Measurements from ENCODE around the gene FAM3A. TPM values are rescaled to one million over a fixed set of nuclear protein-coding genes. Genes with fewer than 3 reads are reported as not detected.
A peak's percentile ranks its signal among the peaks of the same experiment; 100 is the strongest.

Gene FAM3A
- total and polyA plus RNA-seq, 2 of the 8 experiments (the other 6 are each of a cell fraction or from before 2014, with no cell fraction given): 16.2 to 18.6 TPM

GRCh38 chrX:154478728-154479622, 37.1 kb downstream of the FAM3A start, which contains the start of gene LAGE3:
LAGE3 (minus strand) TSS chrX:154479281; CDS start chrX:154478915, 366 bp downstream.
- Histone ChIP-seq H3K27me3 (replicated peaks in 1 of 4; ENCODE audit: control insufficient read depth in 3 of 4, extremely low read depth in 1 of 4, insufficient read depth in 3 of 4, low read length in 3 of 4) (no peaks in the 10 kb centered on the region), H3K56ac (replicated peaks; ENCODE audit: insufficient read length, low read depth, low read length) (no peak within 1 kb of the TSS), H3K4ac (replicated peaks; ENCODE audit: insufficient read length, low read depth, low read length) (no peak within 1 kb of the TSS), H2BK5ac (ENCODE audit: low read depth, low read length) (no peak within 1 kb of the TSS; the same call in 1 of the 2 replicates), H3K79me2 (ENCODE audit: control insufficient read depth in 1 of 2, insufficient read depth in 2 of 2, low read length in 2 of 2) (no peaks in the 10 kb centered on the region), H4K91ac (replicated peaks; ENCODE audit: insufficient read length, low read length) (no peak within 1 kb of the TSS), H3K9me3 (ENCODE audit: insufficient read depth in 2 of 2, low read depth in 1 of 2, low read length in 1 of 2) (no peaks in the 10 kb centered on the region), H4K8ac (ENCODE audit: extremely low read depth, insufficient read depth, low read length) (peak within 1 kb of the TSS; percentile 82; the same call in 1 of the 2 replicates), H3K23me2 (ENCODE audit: low read depth, low read length) (0 out of 2 replicates have a peak, but pooled peaks cover 3% of the 10 kb centered on the region), H3K14ac (ENCODE audit: insufficient read length) (no peak within 1 kb of the TSS), H2BK20ac (ENCODE audit: low read length) (no peak within 1 kb of the TSS), H2BK15ac (ENCODE audit: low read length) (no peak within 1 kb of the TSS), H2AFZ (ENCODE audit: low read length) (peak within 1 kb of the TSS; percentile 89; the same call in 1 of the 2 replicates), H3K9ac (replicated peaks in 1 of 4; ENCODE audit: extremely low read depth in 1 of 4, low read depth in 3 of 4, low read length in 3 of 4) (peak within 1 kb of the TSS in 2 of 4 experiments; percentile 34 to 48; a peak in 3 of 7 replicates), H2BK120ac (replicated peaks; ENCODE audit: low read depth, low read length) (no peak within 1 kb of the TSS), H3K4me2 (ENCODE audit: insufficient read depth in 1 of 2, low read depth in 2 of 2, low read length in 2 of 2) (peak within 1 kb of the TSS; percentile 66 to 71), H2BK12ac (ENCODE audit: low read depth, low read length) (no peak within 1 kb of the TSS), H3K79me1 (ENCODE audit: low read depth, low read length) (no peaks in the 10 kb centered on the region), H3K18ac (ENCODE audit: extremely low read depth, low read length) (peak within 1 kb of the TSS; percentile 71), H3K23ac (ENCODE audit: insufficient read length) (no peak within 1 kb of the TSS), H2AK5ac (ENCODE audit: low read depth, low read length) (no peak within 1 kb of the TSS), H3K27ac (ENCODE audit: low read depth, low read length) (peak within 1 kb of the TSS; percentile 77; the same call in 1 of the 2 replicates), H3K36me3 (ENCODE audit: control insufficient read depth in 2 of 4, insufficient read depth in 4 of 4, low read length in 3 of 4) (no peaks in the 10 kb centered on the region; a peak in 1 of 8 replicates), H4K20me1 (replicated peaks in 1 of 2; ENCODE audit: control insufficient read depth in 1 of 2, insufficient read depth in 2 of 2, low read length in 2 of 2) (no peaks in the 10 kb centered on the region), H4K5ac (ENCODE audit: insufficient read length, low read depth, low read length) (peak within 1 kb of the TSS; percentile 89), H3K4me1 (replicated peaks in 1 of 4; ENCODE audit: control insufficient read depth in 3 of 4, insufficient read depth in 4 of 4, low read length in 3 of 4) (peaks cover 0 to 6% (median 0%) of the 10 kb centered on the region in 4 experiments; a peak in 1 of 7 replicates), H3K4me3 (ENCODE audit: extremely low read depth in 1 of 4, insufficient read depth in 2 of 4, low read depth in 3 of 4, low read length in 4 of 4) (peak within 1 kb of the TSS; percentile 45 to 66 (median 55))
- POLR2A ChIA-PET (ENCODE audit: partially characterized antibody): interaction anchor here (0.7 to 1.9 kb wide), 9 partner anchors 11 to 81 kb away, joined by 3 to 6 read pairs (median 4); partner anchors contain the start of genes FAM50A and SLC10A3
- CTCF ChIA-PET (ENCODE audit: partially characterized antibody): interaction anchor here (0.6 kb wide), 2 partner anchors 53 to 68 kb away, joined by 3 read pairs; no protein-coding TSS in a partner anchor
- DNase-seq (ENCODE audit: low read depth in 1 of 2, low spot score in 2 of 2): peak; percentile 57 to 97
- peak; percentile 7 for FAIRE-seq
- 13% methylated on average over 14 of the region's 85 CpGs; no CpG with 5 or more reads in 1 of the 2 experiments for WGBS, 2 experiments (ENCODE audit: extremely low coverage in 1 of 2, insufficient coverage in 1 of 2, insufficient read length in 1 of 2, insufficient replicate concordance in 2 of 2, low coverage in 1 of 2, low lambda C conversion rate in 2 of 2, missing lambda C conversion rate in 1 of 2)
- TF ChIP-seq KDM4A (IDR thresholded peaks at IDR 0.05; ENCODE audit: low read depth, low read length, severe bottlenecking) (peak; percentile 41), SP1 (IDR thresholded peaks at IDR 0.05; ENCODE audit: low read depth, low read length) (peak; percentile 64), TAF1 (IDR thresholded peaks at IDR 0.05; ENCODE audit: low read depth, low read length) (peak; percentile 60), EGR1 (IDR thresholded peaks at IDR 0.05; ENCODE audit: borderline replicate concordance, low read depth, low read length) (peak; percentile 12; the same call in 1 of the 2 replicates), TBP (IDR thresholded peaks at IDR 0.05; ENCODE audit: low read depth, low read length) (peak; percentile 10; the same call in 1 of the 2 replicates), E2F6 (IDR thresholded peaks at IDR 0.05) (peak; percentile 99), SIN3A (conservative IDR thresholded peaks at IDR 0.05 in 1 of 2, IDR thresholded peaks at IDR 0.05 in 1 of 2; ENCODE audit: low read depth in 1 of 2, low read length in 2 of 2) (no peak; a peak in 1 of 4 replicates), GTF2F1 (IDR thresholded peaks at IDR 0.05; ENCODE audit: borderline replicate concordance, low read depth, low read length) (no peak)

Data from H1 (cell line).